Measurements from ENCODE around the gene FARP1.

The FARP1 gene

GRCh38 chr13:98372876-98373275 is 230.0 kb downstream of the FARP1 start:
- Histone ChIP-seq H2AK5ac (ENCODE audit: low read length) (no peak overlapping the region), H3K23ac (ENCODE audit: low read length) (no peak overlapping the region), H3K27me3 (ENCODE audit: insufficient read depth, low read length) (no peaks in the 10 kb centered on the region), H3K79me1 (ENCODE audit: low read length) (no peaks in the 10 kb centered on the region), H3K27ac (ENCODE audit: low read depth, low read length) (no peak overlapping the region), H2BK120ac (ENCODE audit: insufficient read depth, low read length, poor library complexity) (no peak overlapping the region), H3K18ac (ENCODE audit: low read length) (no peak overlapping the region), H2BK12ac (ENCODE audit: low read length) (no peak overlapping the region), H4K91ac (ENCODE audit: low read depth, low read length) (no peak overlapping the region), H2BK5ac (ENCODE audit: low read depth, low read length, poor library complexity) (no peak overlapping the region), H2AFZ (ENCODE audit: insufficient read depth, low read length, poor library complexity) (no peak overlapping the region), H3K4me3 (ENCODE audit: low read depth, low read length) (no peak overlapping the region), H3K4ac (ENCODE audit: low read depth, low read length) (no peak overlapping the region), H3K4me1 (ENCODE audit: control insufficient read depth in 1 of 2, insufficient read depth in 2 of 2, low read length in 2 of 2) (peaks cover 0 to 8% of the 10 kb centered on the region in 2 experiments), H3K36me3 (ENCODE audit: control insufficient read depth in 1 of 2, insufficient read depth in 2 of 2, low read length in 2 of 2) (peaks cover 3 to 12% of the 10 kb centered on the region in 2 experiments), H3K9ac (ENCODE audit: low read length) (no peak overlapping the region), H4K8ac (ENCODE audit: low read depth, low read length) (no peak overlapping the region), H3K79me2 (ENCODE audit: control insufficient read depth, insufficient read depth, low read length, poor library complexity) (no peaks in the 10 kb centered on the region), H3K14ac (ENCODE audit: low read length) (no peak overlapping the region), H4K12ac (ENCODE audit: low read depth, low read length) (no peak overlapping the region), H3K9me3 (ENCODE audit: insufficient read depth, low read depth, low read length) (no peaks in the 10 kb centered on the region), H3K4me2 (ENCODE audit: low read length) (no peak overlapping the region)
- no peak for DNase-seq
- no CpG with 5 or more reads among the region's 8 CpGs for WGBS (ENCODE audit: extremely low coverage, insufficient coverage, insufficient read length)

- Histone ChIP-seq H3K18ac (ENCODE audit: low read length) (no peak overlapping the region), H4K8ac (ENCODE audit: low read depth, low read length) (no peak overlapping the region), H4K12ac (ENCODE audit: low read depth, low read length) (no peak overlapping the region), H3K79me1 (ENCODE audit: low read length) (no peaks in the 10 kb centered on the region), H3K4ac (ENCODE audit: low read depth, low read length) (no peak overlapping the region), H3K79me2 (ENCODE audit: control insufficient read depth, insufficient read depth, low read length, poor library complexity) (no peaks in the 10 kb centered on the region), H4K91ac (ENCODE audit: low read depth, low read length) (no peak overlapping the region), H3K4me3 (ENCODE audit: low read depth, low read length) (no peak overlapping the region), H3K27ac (ENCODE audit: low read depth, low read length) (no peak overlapping the region), H3K9ac (ENCODE audit: low read length) (no peak overlapping the region), H2BK12ac (ENCODE audit: low read length) (no peak overlapping the region), H2AFZ (ENCODE audit: insufficient read depth, low read length, poor library complexity) (no peak overlapping the region), H3K4me2 (ENCODE audit: low read length) (no peak overlapping the region), H3K27me3 (ENCODE audit: insufficient read depth, low read length) (no peaks in the 10 kb centered on the region), H2BK120ac (ENCODE audit: insufficient read depth, low read length, poor library complexity) (no peak overlapping the region), H3K9me3 (ENCODE audit: insufficient read depth, low read depth, low read length) (no peaks in the 10 kb centered on the region), H3K36me3 (ENCODE audit: control insufficient read depth in 1 of 2, insufficient read depth in 2 of 2, low read length in 2 of 2) (peaks cover 3 to 8% of the 10 kb centered on the region in 2 experiments), H3K4me1 (ENCODE audit: control insufficient read depth in 1 of 2, insufficient read depth in 2 of 2, low read length in 2 of 2) (peaks cover 0 to 8% of the 10 kb centered on the region in 2 experiments), H2AK5ac (ENCODE audit: low read length) (no peak overlapping the region), H3K14ac (ENCODE audit: low read length) (no peak overlapping the region), H3K23ac (ENCODE audit: low read length) (no peak overlapping the region), H2BK5ac (ENCODE audit: low read depth, low read length, poor library complexity) (no peak overlapping the region)
- no peak for DNase-seq
- WGBS (ENCODE audit: extremely low coverage, insufficient coverage, insufficient read length), result no CpG with 5 or more reads among the region's 1 CpG
These were observed 231.9 kb downstream of the FARP1 start for GRCh38 chr13:98374750-98375149.

- no peaks in the 10 kb centered on the region for H3K27me3 ChIP-seq (ENCODE audit: insufficient read depth, low read length)
- no peak overlapping the region for H2AK5ac ChIP-seq (ENCODE audit: low read length)
- no peak for DNase-seq
- H3K9ac ChIP-seq (ENCODE audit: low read length), result no peak overlapping the region
- no peak overlapping the region for H2BK12ac ChIP-seq (ENCODE audit: low read length)
- H2BK120ac ChIP-seq (ENCODE audit: insufficient read depth, low read length, poor library complexity), result no peak overlapping the region
- no peaks in the 10 kb centered on the region for H3K4me1 ChIP-seq (ENCODE audit: control insufficient read depth in 1 of 2, insufficient read depth in 2 of 2, low read length in 2 of 2)
- H2BK5ac ChIP-seq (ENCODE audit: low read depth, low read length, poor library complexity), result no peak overlapping the region
- H3K14ac ChIP-seq (ENCODE audit: low read length), result no peak overlapping the region
- no peak overlapping the region for H2AFZ ChIP-seq (ENCODE audit: insufficient read depth, low read length, poor library complexity)
- no peak overlapping the region for H4K12ac ChIP-seq (ENCODE audit: low read depth, low read length)
- H3K18ac ChIP-seq (ENCODE audit: low read length), result no peak overlapping the region
- H4K91ac ChIP-seq (ENCODE audit: low read depth, low read length), result no peak overlapping the region
- no peak overlapping the region for H3K4me3 ChIP-seq (ENCODE audit: low read depth, low read length)
- WGBS (ENCODE audit: extremely low coverage, insufficient coverage, insufficient read length), result no CpG with 5 or more reads among the region's 13 CpGs
- H3K9me3 ChIP-seq (ENCODE audit: insufficient read depth, low read depth, low read length), result no peaks in the 10 kb centered on the region
- H4K8ac ChIP-seq (ENCODE audit: low read depth, low read length), result no peak overlapping the region
- H3K36me3 ChIP-seq (ENCODE audit: control insufficient read depth in 1 of 2, insufficient read depth in 2 of 2, low read length in 2 of 2), result peaks cover 3 to 4% of the 10 kb centered on the region in 2 experiments
- H3K79me2 ChIP-seq (ENCODE audit: control insufficient read depth, insufficient read depth, low read length, poor library complexity), result no peaks in the 10 kb centered on the region
- no peak overlapping the region for H3K27ac ChIP-seq (ENCODE audit: low read depth, low read length)
- no peak overlapping the region for H3K23ac ChIP-seq (ENCODE audit: low read length)
- H3K79me1 ChIP-seq (ENCODE audit: low read length), result no peaks in the 10 kb centered on the region
- no peak overlapping the region for H3K4ac ChIP-seq (ENCODE audit: low read depth, low read length)
- no peak overlapping the region for H3K4me2 ChIP-seq (ENCODE audit: low read length)
These were observed 234.9 kb downstream of the FARP1 start for GRCh38 chr13:98377635-98378378.

GRCh38 chr13:98384739-98385138 is 241.8 kb downstream of the FARP1 start:
- Histone ChIP-seq H2BK12ac (ENCODE audit: low read length) (no peak overlapping the region), H3K4me2 (ENCODE audit: low read length) (no peak overlapping the region), H3K79me2 (ENCODE audit: control insufficient read depth, insufficient read depth, low read length, poor library complexity) (no peaks in the 10 kb centered on the region), H3K4me3 (ENCODE audit: low read depth, low read length) (no peak overlapping the region), H3K4ac (ENCODE audit: low read depth, low read length) (no peak overlapping the region), H3K9ac (ENCODE audit: low read length) (no peak overlapping the region), H4K91ac (ENCODE audit: low read depth, low read length) (no peak overlapping the region), H2BK120ac (ENCODE audit: insufficient read depth, low read length, poor library complexity) (no peak overlapping the region), H3K79me1 (ENCODE audit: low read length) (no peaks in the 10 kb centered on the region), H2AFZ (ENCODE audit: insufficient read depth, low read length, poor library complexity) (no peak overlapping the region), H3K27me3 (ENCODE audit: insufficient read depth, low read length) (no peaks in the 10 kb centered on the region), H4K12ac (ENCODE audit: low read depth, low read length) (no peak overlapping the region), H3K9me3 (ENCODE audit: insufficient read depth, low read depth, low read length) (no peaks in the 10 kb centered on the region), H3K23ac (ENCODE audit: low read length) (no peak overlapping the region), H2AK5ac (ENCODE audit: low read length) (no peak overlapping the region), H4K8ac (ENCODE audit: low read depth, low read length) (no peak overlapping the region), H3K14ac (ENCODE audit: low read length) (no peak overlapping the region), H3K18ac (ENCODE audit: low read length) (no peak overlapping the region), H3K27ac (ENCODE audit: low read depth, low read length) (no peak overlapping the region), H3K4me1 (ENCODE audit: control insufficient read depth in 1 of 2, insufficient read depth in 2 of 2, low read length in 2 of 2) (no peaks in the 10 kb centered on the region), H2BK5ac (ENCODE audit: low read depth, low read length, poor library complexity) (no peak overlapping the region), H3K36me3 (ENCODE audit: control insufficient read depth in 1 of 2, insufficient read depth in 2 of 2, low read length in 2 of 2) (peaks cover 16 to 21% of the 10 kb centered on the region in 2 experiments)
- DNase-seq, result no peak
- no CpG with 5 or more reads among the region's 5 CpGs for WGBS (ENCODE audit: extremely low coverage, insufficient coverage, insufficient read length)

Data from trophoblast cell (in vitro differentiated cells and primary cell).